K562 treated with DMSO at 1 percent for 48 hours (cell line): ENCODE data around the gene EVI2B. TPM values are rescaled to one million over a fixed set of nuclear protein-coding genes. Genes with fewer than 3 reads are reported as not detected.

ENCODE experiments used
- total RNA-seq: library from RNA; unstranded; fragments of 300-600 nt; gene quantifications from 2 replicates; pipeline ENCODE4 v1.2.3, GENCODE V29; 2022; ENCODE audit warnings: low replicate concordance; ENCODE audit errors: extremely low read depth

Gene EVI2B, protein sequence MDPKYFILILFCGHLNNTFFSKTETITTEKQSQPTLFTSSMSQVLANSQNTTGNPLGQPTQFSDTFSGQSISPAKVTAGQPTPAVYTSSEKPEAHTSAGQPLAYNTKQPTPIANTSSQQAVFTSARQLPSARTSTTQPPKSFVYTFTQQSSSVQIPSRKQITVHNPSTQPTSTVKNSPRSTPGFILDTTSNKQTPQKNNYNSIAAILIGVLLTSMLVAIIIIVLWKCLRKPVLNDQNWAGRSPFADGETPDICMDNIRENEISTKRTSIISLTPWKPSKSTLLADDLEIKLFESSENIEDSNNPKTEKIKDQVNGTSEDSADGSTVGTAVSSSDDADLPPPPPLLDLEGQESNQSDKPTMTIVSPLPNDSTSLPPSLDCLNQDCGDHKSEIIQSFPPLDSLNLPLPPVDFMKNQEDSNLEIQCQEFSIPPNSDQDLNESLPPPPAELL
- total RNA-seq = not detected in 2 replicates

DNA sequence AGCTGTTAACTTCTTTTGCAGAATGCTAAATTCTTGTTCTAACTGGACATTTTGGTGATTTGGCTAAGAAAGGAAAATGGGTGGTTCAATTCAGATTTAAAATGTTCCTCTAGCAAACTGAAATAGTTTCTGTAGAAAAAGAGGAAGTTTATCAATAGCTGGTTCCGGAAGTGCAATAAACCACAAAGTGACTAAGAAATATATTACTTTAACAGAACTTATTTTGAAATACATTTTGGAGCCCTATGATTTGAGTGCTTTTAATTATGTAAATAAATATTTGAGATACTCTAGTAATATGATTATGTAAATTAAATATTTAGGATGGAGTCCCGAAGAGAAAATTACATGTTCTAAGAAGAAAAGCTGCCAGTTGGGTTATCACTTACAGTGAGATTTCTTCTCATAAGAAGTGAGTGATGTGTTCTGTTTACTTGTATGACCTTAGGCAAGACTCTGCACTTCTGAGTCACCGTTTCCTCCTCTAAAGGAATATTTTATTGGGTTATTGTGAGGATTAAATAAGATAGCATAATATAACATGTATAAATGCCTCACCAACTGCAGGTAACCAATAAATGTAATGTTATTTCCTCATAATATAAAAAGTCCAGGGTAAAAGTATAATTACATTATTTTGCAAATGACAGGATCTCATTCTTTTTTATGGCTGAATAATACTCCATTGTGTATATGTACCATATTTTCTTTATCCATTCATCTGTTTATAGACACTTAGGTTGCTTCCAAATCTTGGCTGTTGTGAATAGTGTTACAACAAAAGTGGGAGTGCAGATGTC is at the start of gene EVI2B:
Gene EVI2B (minus strand): TSS at position 73 of the 800 bp plus-strand sequence. CDS start 8,445 bp downstream, outside the sequence.

GRCh38 chr17:31321481-31321880 is 7.6 kb upstream of the EVI2B start, which contains the start of gene EVI2A:
Gene EVI2A (minus strand): TSS chr17:31321622. CDS start chr17:31319013, 2,609 bp downstream.

DNA sequence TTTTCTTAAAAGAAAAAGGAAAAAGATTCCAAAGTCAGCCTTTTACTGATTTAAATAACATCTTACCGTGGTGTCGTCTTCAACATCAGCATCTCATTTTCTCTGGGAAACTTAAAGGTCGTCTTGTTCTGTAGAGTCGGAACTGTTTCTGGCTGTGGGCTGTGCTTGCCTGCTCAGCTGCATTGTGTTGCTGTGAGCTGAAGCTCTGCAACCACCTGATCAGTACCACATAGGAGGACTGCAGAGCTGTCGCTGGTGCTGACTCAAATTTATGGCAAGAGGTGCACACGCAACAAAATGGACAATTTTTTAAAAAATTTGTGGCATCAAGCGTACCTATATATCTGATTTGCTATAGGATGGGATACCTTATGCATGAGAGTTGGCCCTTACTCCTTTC is 16.8 kb downstream of the EVI2B start, which contains the start of gene OMG:
Gene OMG (minus strand): TSS at position 150 of the 400 bp plus-strand sequence. CDS start 908 bp downstream, outside the sequence.

Other genes with a start within 250 kb of the EVI2B start
- not detected in 2 replicates for gene NF1, start 219.1 kb downstream of the EVI2B start, total RNA-seq
- gene OMG, start 16.8 kb downstream of the EVI2B start, total RNA-seq = not detected in 2 replicates
- not detected in 2 replicates for gene EVI2A, start 7.6 kb upstream of the EVI2B start, total RNA-seq
- gene RAB11FIP4, start 77.6 kb upstream of the EVI2B start, total RNA-seq = not detected in 2 replicates